IMR-90 (cell line): ENCODE results near the gene CLEC10A.

Experiments used
- BHLHE40 ChIP-seq: fragments of 150-350 bp; IDR thresholded peaks from 2 replicates; pipeline ENCODE4 v1.6.1; 2016; ENCODE audit warnings: mild to moderate bottlenecking, low read depth, low read length
- CEBPB ChIP-seq: IDR thresholded peaks from 2 replicates; pipeline ENCODE4 v1.6.1; 2012; ENCODE audit warnings: low read depth, low read length, improper control_type of control experiment
- MAFK ChIP-seq: IDR thresholded peaks from 2 replicates; pipeline ENCODE4 v1.6.1; 2012; ENCODE audit warnings: low read depth, low read length, improper control_type of control experiment
- MXI1 ChIP-seq: IDR thresholded peaks from 2 replicates; pipeline ENCODE4 v1.6.1; 2012; ENCODE audit warnings: low read depth, mild to moderate bottlenecking, low read length, moderate library complexity, borderline replicate concordance
- POLR2A ChIP-seq: IDR thresholded peaks from 2 replicates; pipeline ENCODE4 v1.6.1; 2012; ENCODE audit warnings: mild to moderate bottlenecking, low read depth, low read length
- RAD21 ChIP-seq: IDR thresholded peaks from 2 replicates; pipeline ENCODE4 v1.6.1; 2012; ENCODE audit warnings: low read length, improper control_type of control experiment
- SMC3 ChIP-seq: fragments of 150-350 bp; IDR thresholded peaks from 2 replicates; pipeline ENCODE4 v1.6.1; 2016; ENCODE audit warnings: low read depth, mild to moderate bottlenecking, antibody characterized with exemption, low read length, moderate library complexity
- TF ChIP-seq, protein P1 (sequence below): conservative IDR thresholded peaks from 2 replicates; pipeline ENCODE4 v1.5.1; 2012; ENCODE audit warnings: mild to moderate bottlenecking, low read depth, low read length, improper control_type of control experiment
- TF ChIP-seq, protein P2 (sequence below): fragments of 150-350 bp; IDR thresholded peaks from 2 replicates; pipeline ENCODE4 v1.6.1; 2016; ENCODE audit warnings: low read depth, mild to moderate bottlenecking, low read length, moderate library complexity, borderline replicate concordance

DNA sequence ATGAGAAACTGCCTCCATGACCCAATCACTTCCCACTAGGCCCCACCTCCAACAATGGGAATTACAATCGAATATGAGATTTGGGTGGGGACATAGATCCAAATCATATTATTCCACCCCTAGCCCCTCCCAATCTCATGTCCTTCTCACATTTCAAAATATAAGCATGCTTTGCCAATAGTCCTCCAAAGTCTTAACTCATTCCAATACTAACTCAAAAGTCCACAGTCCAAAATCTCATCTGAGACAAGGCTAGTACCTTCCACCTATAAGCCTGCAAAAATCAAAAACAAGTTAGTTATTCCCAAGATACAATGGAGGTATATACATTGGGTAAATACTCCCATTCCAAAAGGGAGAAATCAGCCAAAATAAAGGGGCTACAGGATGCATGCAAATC, 12.9 kb downstream of the CLEC10A start:
- TF ChIP-seq POLR2A (no peak), MXI1 (no peak), CEBPB (no peak), BHLHE40 (no peak), SMC3 (no peak), MAFK (no peak), RAD21 (no peak)
- TF ChIP-seq, protein P1, sequence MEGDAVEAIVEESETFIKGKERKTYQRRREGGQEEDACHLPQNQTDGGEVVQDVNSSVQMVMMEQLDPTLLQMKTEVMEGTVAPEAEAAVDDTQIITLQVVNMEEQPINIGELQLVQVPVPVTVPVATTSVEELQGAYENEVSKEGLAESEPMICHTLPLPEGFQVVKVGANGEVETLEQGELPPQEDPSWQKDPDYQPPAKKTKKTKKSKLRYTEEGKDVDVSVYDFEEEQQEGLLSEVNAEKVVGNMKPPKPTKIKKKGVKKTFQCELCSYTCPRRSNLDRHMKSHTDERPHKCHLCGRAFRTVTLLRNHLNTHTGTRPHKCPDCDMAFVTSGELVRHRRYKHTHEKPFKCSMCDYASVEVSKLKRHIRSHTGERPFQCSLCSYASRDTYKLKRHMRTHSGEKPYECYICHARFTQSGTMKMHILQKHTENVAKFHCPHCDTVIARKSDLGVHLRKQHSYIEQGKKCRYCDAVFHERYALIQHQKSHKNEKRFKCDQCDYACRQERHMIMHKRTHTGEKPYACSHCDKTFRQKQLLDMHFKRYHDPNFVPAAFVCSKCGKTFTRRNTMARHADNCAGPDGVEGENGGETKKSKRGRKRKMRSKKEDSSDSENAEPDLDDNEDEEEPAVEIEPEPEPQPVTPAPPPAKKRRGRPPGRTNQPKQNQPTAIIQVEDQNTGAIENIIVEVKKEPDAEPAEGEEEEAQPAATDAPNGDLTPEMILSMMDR = no peak
- TF ChIP-seq, protein P2, sequence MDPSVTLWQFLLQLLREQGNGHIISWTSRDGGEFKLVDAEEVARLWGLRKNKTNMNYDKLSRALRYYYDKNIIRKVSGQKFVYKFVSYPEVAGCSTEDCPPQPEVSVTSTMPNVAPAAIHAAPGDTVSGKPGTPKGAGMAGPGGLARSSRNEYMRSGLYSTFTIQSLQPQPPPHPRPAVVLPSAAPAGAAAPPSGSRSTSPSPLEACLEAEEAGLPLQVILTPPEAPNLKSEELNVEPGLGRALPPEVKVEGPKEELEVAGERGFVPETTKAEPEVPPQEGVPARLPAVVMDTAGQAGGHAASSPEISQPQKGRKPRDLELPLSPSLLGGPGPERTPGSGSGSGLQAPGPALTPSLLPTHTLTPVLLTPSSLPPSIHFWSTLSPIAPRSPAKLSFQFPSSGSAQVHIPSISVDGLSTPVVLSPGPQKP = no peak
